Gastroesophageal sphincter (tissue), 4 donors: Measurements from ENCODE around the gene ADRM1. TPM values are rescaled to one million over a fixed set of nuclear protein-coding genes. Genes with fewer than 3 reads are reported as not detected.

Experiments
- ATAC-seq: fragments of 150-250 bp; one replicate; pipeline ENCODE4 v1.9.1; 2016; ENCODE audit warnings: mild to moderate bottlenecking, moderate library complexity
- H3K27ac ChIP-seq, 4 donors: fragments of 200-600 bp; sonication (generic) in 3 of 4; 1 replicate in 3 of 4; 2 replicates in 1 of 4; pipeline ENCODE4 v1.5.1; 2016 to 2019
- H3K27me3 ChIP-seq: fragments of 200-600 bp; sonication (generic); one replicate; pipeline ENCODE4 v1.5.1; 2019
- H3K36me3 ChIP-seq, 2 donors: fragments of 200-600 bp; sonication (generic); one replicate each; pipeline ENCODE4 v1.5.1; 2019; ENCODE audit warnings: control low read depth in 1 of 2
- H3K4me1 ChIP-seq, 3 donors: fragments of 200-600 bp; sonication (generic); 1 replicate in 2 of 3; 2 replicates in 1 of 3; pipeline ENCODE4 v1.5.1; 2016 to 2019; ENCODE audit warnings: control low read depth in 2 of 3
- H3K4me3 ChIP-seq, 2 donors: fragments of 200-600 bp; sonication (generic); one replicate each; pipeline ENCODE4 v1.5.1; 2019; ENCODE audit warnings: mild to moderate bottlenecking in 1 of 2, moderate library complexity in 1 of 2
- H3K9me3 ChIP-seq, 3 donors: fragments of 200-600 bp; sonication (generic); one replicate each; pipeline ENCODE4 v1.5.1; 2017 to 2019; ENCODE audit warnings: control low read depth in 2 of 3
- CTCF ChIP-seq, 4 experiments: fragments of 200-600 bp in 2 of 4; fragments of 450-650 bp in 2 of 4; sonication (generic) in 1 of 4; IDR thresholded peaks; one replicate each; pipeline ENCODE4 v1.5.1; 2017 to 2019; ENCODE audit warnings: antibody characterized with exemption in 4 of 4, mild to moderate bottlenecking in 2 of 4, moderate library complexity in 2 of 4
- EP300 ChIP-seq: sonication (generic); formaldehyde crosslinking; IDR thresholded peaks from one replicate; pipeline ENCODE4 v1.6.1; 2017; ENCODE audit warnings: antibody characterized with exemption, mild to moderate bottlenecking
- POLR2A ChIP-seq, 2 donors: fragments of 450-650 bp; IDR thresholded peaks; one replicate each; pipeline ENCODE4 v1.6.1; 2017; ENCODE audit warnings: antibody characterized with exemption in 2 of 2, mild to moderate bottlenecking in 2 of 2, moderate library complexity in 1 of 2
- POLR2AphosphoS5 ChIP-seq: sonication (generic); formaldehyde crosslinking; IDR thresholded peaks from one replicate; pipeline ENCODE4 v1.6.1; 2017; ENCODE audit warnings: antibody characterized with exemption
- WGBS, 2 donors: methylation state at CpG; one replicate each; pipeline ENCODE4 v1.1.5; 2018; ENCODE audit warnings: low coverage in 1 of 2; 5-methylcytosine and 5-hydroxymethylcytosine counted together
- total RNA-seq, 4 donors: library from RNA; depleted of rRNA; stranded (reverse); fragments of >200 nt; gene quantifications; one replicate each; pipeline ENCODE4 v1.1.0, GENCODE V29; 2016

ADRM1 gene
- total RNA-seq, 4 donors from 2014 or later: 131 to 182 (median 151) TPM

DNA sequence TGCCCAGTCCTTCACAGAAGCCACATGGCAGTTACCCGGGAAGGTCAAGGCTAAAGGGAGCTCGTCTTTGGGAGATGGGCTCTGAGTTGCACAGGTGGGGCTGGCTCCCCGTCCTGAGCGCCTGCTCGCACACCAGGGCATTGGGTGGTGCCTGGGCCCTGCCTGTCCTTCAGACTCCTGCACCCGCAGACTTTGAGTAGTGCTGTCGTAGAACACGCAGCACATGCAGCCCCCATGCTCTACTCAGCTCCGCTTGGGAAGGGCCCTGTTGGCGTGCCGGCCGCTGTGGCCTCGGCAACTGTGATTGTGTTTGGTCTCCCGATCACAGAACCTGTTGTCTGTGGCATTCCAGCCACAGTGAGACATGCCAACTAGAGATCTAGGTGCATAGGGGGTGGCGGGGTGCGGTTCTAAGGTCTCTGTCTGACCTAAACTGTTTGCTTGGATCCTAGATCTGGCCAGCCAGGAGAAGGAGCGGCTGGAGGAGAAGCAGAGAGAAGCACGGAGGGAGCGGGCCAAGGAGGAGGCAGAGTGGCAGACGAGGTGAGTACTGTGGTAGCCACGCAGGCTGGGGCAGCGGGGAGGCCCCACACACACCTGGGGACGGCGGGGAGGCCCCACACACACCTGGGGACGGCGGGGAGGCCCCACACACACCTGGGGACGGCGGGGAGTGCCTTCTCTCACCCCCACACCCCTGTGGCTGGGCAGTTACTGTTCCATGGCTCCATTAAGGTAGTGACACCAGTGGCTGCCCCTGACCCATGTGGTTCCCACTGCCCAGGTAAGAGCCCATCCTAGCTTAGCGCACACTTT is 11.3 kb upstream of the ADRM1 start:
- ATAC-seq: no peak
- no peaks in the 10 kb centered on the region for H3K27me3 ChIP-seq
- no peaks in the 10 kb centered on the region for H3K9me3 ChIP-seq
- 88% methylated on average over 12 of the region's 29 CpGs; no CpG with 5 or more reads in 1 of the 2 donors for WGBS, 2 donors
- peaks cover 0 to 98% of the 10 kb centered on the region in 2 donors for H3K36me3 ChIP-seq
- TF ChIP-seq POLR2AphosphoS5 (no peak), CTCF (IDR thresholded peaks at IDR 0.05) (no peak), EP300 (no peak), POLR2A (IDR thresholded peaks at IDR 0.05) (no peak)
- H3K4me3 ChIP-seq: no peak overlapping the region
- H3K27ac ChIP-seq: no peak overlapping the region
- no peaks in the 10 kb centered on the region for H3K4me1 ChIP-seq

DNA sequence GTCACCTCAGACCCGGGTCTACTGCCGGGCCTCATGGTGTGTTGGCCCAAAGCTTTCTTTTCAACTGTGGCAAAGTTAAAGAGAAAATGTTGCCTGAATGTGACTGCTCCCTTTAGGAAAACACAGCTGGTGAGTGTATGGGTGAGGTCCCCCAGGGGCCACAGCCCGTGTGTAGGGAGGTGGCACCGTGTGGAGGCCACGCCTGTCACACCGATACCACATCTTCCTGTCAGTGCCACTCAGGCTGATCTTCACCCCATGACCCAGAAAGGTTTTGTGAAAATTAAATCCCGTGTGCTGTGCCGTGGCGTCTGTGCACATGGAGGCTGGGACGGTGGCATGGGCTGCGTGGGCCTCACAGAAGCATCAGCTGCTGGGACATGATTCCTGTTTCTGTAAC is 10.7 kb upstream of the ADRM1 start:
- Histone ChIP-seq H3K27ac (no peak overlapping the region), H3K4me1 (no peaks in the 10 kb centered on the region), H3K36me3 (peaks cover 0 to 98% of the 10 kb centered on the region in 2 donors), H3K4me3 (no peak overlapping the region), H3K27me3 (no peaks in the 10 kb centered on the region), H3K9me3 (no peaks in the 10 kb centered on the region)
- no peak for ATAC-seq
- 88 to 90% methylated on average over 2 to 9 of the region's 11 CpGs for WGBS, 2 donors
- TF ChIP-seq CTCF (IDR thresholded peaks at IDR 0.05) (no peak), POLR2A (IDR thresholded peaks at IDR 0.05) (no peak), POLR2AphosphoS5 (no peak)

DNA sequence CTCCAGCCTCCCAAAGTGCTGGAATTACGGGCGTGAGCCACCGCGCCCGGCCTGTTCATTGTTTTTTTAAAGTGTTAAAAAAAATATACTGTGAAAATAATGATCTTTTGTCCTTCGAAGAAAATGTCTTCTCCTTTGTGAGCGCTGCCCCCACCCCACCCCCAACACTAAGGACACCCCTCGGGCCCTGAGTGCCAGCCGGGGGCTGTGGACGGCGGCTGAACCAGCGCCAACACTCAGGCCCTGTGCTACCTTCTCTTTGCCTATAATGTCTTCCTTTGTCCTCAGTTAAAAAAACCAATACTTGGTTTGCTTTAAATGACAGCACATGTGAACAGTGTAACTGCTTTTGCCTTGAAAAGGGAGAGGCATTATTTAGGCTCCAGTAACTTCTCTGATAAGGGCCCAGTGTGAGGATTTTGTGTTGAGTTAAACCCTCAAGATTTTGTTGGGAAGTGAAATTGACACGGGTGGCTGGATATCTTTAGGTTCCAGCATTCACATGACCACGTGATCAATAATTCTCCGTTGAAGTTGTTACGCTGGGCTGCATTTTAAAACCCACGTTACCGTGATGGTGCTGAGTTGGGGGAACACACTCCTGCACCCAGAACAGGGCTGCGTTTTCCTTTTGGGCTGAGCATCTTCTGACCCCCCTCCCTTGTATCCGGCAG is 9.5 kb upstream of the ADRM1 start:
- H3K36me3 ChIP-seq: peaks cover 0 to 99% of the 10 kb centered on the region in 2 donors
- no peak overlapping the region for H3K27ac ChIP-seq
- no peak overlapping the region for H3K4me3 ChIP-seq
- TF ChIP-seq POLR2AphosphoS5: no peak
- no peak for TF ChIP-seq EP300
- TF ChIP-seq CTCF (IDR thresholded peaks at IDR 0.05): no peak
- no peak for TF ChIP-seq POLR2A (IDR thresholded peaks at IDR 0.05)
- no peak for ATAC-seq
- H3K27me3 ChIP-seq: no peaks in the 10 kb centered on the region
- no peaks in the 10 kb centered on the region for H3K4me1 ChIP-seq
- no peaks in the 10 kb centered on the region for H3K9me3 ChIP-seq
- WGBS, 2 donors: 71 to 93% methylated on average over 9 to 13 of the region's 20 CpGs

DNA sequence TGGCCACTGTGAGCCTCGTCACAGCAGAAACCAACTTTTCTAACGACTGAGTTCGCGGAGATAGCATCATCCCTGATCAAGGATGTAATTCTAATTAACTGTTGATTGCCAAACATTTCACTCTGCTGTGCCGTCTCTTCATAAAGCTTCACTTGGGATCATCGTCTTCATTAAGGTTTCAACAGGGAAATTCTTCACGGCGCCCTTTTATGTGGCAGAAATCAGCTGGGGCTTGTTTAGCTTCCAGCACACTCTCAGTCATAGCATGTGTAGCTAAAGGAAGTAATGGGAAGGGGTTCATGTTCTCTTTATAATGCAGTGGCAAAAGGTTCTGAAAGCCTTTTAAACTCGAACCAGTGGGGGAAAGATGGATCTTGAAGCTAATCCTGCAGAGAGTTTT is 8.9 kb upstream of the ADRM1 start:
- Histone ChIP-seq H3K4me3 (no peak overlapping the region), H3K27me3 (no peaks in the 10 kb centered on the region), H3K9me3 (no peaks in the 10 kb centered on the region), H3K27ac (no peak overlapping the region), H3K4me1 (no peaks in the 10 kb centered on the region), H3K36me3 (peaks cover 0 to 99% of the 10 kb centered on the region in 2 donors)
- 73 to 100% methylated on average over 2 to 8 of the region's 9 CpGs for WGBS, 2 donors
- no peak for ATAC-seq
- TF ChIP-seq CTCF (IDR thresholded peaks at IDR 0.05): no peak
- no peak for TF ChIP-seq EP300
- no peak for TF ChIP-seq POLR2A (IDR thresholded peaks at IDR 0.05)

DNA sequence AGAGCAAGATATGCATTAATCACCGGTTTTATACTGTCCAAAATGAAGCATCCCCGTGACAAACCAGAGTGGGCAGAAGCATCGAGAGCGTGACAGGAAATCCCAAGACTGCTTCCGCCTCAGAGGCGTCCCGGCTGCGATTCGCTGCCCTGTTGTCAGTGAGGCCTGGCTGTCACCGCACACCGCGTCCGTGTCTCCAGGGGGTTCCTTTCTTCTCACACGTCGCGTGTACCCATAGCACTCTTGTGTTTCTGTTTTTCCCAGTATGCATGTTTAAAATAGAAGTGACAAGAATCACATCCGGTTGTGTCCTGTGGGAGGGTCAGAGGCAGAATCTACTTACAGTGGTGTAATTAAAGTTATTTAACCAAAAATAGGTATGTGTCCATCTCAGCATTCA is 8.3 kb upstream of the ADRM1 start:
- no peak overlapping the region for H3K4me3 ChIP-seq
- no peaks in the 10 kb centered on the region for H3K27me3 ChIP-seq
- ATAC-seq: no peak
- no peaks in the 10 kb centered on the region for H3K4me1 ChIP-seq
- H3K9me3 ChIP-seq: no peaks in the 10 kb centered on the region
- WGBS, 2 donors: 80 to 90% methylated on average over 16 to 17 of the region's 17 CpGs
- TF ChIP-seq POLR2AphosphoS5 (no peak), EP300 (no peak), CTCF (IDR thresholded peaks at IDR 0.05) (no peak)
- H3K27ac ChIP-seq: no peak overlapping the region
- H3K36me3 ChIP-seq: peaks cover 0 to 94% of the 10 kb centered on the region in 2 donors
